Prostate gland (tissue), 2 donors: ENCODE results near the gene CNTNAP2.

Source experiments
- POLR2A ChIP-seq: fragments of 450-650 bp; IDR thresholded peaks from one replicate; pipeline ENCODE4 v1.6.1; 2016; ENCODE audit warnings: antibody characterized with exemption, mild to moderate bottlenecking
- POLR2AphosphoS5 ChIP-seq: sonication (generic); formaldehyde crosslinking; IDR thresholded peaks from one replicate; pipeline ENCODE4 v1.6.1; 2017; ENCODE audit warnings: antibody characterized with exemption
- TF ChIP-seq, protein P1 (sequence below), 4 experiments: fragments of 200-600 bp in 2 of 4; fragments of 450-650 bp in 2 of 4; sonication (generic) in 2 of 4; IDR thresholded peaks; 1 replicate in 3 of 4; 2 replicates in 1 of 4; pipeline ENCODE4 v1.5.1; 2016 to 2019; ENCODE audit warnings: antibody characterized with exemption in 4 of 4, mild to moderate bottlenecking in 2 of 4, moderate library complexity in 2 of 4

DNA sequence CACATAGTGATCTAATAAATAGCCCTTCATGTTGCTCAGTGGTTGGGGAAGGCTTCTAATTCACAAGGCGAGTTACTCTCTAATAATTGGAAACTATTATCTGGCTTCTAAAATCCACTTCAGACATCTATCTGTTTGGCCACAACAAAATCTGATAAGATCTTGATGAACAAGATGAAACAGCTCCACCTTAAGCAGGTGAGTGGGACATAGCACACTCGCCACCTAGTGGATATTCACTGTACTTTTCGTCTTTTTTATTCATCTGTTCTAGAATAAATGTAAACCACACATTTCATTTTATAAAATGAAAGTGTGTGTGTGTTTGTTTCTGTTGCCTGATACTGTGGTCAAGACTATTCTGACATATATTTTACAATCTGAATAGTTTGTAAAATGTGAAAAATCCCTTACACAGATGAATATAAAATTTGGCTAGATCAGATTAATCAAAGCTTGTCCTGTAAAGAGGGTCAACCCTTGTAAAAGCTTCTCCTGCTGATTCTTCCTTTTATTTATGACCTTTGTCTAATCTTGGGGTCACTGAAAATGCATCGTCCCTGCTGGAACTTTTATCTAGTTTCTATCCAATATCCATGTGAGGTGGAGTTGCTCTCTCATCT lies 26.5 kb upstream of the CNTNAP2 start:
- TF ChIP-seq, protein P1, sequence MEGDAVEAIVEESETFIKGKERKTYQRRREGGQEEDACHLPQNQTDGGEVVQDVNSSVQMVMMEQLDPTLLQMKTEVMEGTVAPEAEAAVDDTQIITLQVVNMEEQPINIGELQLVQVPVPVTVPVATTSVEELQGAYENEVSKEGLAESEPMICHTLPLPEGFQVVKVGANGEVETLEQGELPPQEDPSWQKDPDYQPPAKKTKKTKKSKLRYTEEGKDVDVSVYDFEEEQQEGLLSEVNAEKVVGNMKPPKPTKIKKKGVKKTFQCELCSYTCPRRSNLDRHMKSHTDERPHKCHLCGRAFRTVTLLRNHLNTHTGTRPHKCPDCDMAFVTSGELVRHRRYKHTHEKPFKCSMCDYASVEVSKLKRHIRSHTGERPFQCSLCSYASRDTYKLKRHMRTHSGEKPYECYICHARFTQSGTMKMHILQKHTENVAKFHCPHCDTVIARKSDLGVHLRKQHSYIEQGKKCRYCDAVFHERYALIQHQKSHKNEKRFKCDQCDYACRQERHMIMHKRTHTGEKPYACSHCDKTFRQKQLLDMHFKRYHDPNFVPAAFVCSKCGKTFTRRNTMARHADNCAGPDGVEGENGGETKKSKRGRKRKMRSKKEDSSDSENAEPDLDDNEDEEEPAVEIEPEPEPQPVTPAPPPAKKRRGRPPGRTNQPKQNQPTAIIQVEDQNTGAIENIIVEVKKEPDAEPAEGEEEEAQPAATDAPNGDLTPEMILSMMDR (IDR thresholded peaks at IDR 0.05), result peak in 3 of 4 experiments; percentile 39 to 80 (median 58)
- TF ChIP-seq POLR2AphosphoS5, result no peak
- TF ChIP-seq POLR2A, result no peak
